ENCODE results near the gene NEUROD2.

DNA sequence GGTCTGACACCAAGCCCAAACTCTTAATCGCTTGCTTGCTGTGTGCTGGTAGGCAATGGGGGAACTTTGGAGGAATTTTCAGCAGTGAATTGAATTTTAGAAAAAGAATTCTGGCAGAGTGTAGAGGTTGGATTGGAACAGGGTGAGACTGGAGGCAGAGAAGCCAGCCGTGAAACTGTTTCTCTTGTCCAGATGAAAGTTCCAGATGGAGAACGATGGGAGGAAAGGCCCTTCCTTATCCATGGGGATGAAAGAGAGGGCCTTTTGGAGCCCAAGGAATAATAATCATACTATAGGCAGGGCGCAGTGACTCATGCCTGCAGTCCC lies 26.0 kb downstream of the NEUROD2 start:
- TF ChIP-seq, protein P1, sequence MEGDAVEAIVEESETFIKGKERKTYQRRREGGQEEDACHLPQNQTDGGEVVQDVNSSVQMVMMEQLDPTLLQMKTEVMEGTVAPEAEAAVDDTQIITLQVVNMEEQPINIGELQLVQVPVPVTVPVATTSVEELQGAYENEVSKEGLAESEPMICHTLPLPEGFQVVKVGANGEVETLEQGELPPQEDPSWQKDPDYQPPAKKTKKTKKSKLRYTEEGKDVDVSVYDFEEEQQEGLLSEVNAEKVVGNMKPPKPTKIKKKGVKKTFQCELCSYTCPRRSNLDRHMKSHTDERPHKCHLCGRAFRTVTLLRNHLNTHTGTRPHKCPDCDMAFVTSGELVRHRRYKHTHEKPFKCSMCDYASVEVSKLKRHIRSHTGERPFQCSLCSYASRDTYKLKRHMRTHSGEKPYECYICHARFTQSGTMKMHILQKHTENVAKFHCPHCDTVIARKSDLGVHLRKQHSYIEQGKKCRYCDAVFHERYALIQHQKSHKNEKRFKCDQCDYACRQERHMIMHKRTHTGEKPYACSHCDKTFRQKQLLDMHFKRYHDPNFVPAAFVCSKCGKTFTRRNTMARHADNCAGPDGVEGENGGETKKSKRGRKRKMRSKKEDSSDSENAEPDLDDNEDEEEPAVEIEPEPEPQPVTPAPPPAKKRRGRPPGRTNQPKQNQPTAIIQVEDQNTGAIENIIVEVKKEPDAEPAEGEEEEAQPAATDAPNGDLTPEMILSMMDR (IDR thresholded peaks at IDR 0.05; ENCODE audit: control extremely low read depth in 1 of 3, insufficient read depth in 1 of 3, low read depth in 1 of 3, low read length in 3 of 3), result no peak
- TF ChIP-seq YY1 (IDR thresholded peaks at IDR 0.05; ENCODE audit: low read depth, low read length) (no peak), POLR2AphosphoS5 (IDR thresholded peaks at IDR 0.05; ENCODE audit: low read depth, low read length) (no peak), EP300 (IDR thresholded peaks at IDR 0.05; ENCODE audit: borderline replicate concordance in 1 of 2, low read depth in 2 of 2, low read length in 2 of 2) (no peak), POLR2A (IDR thresholded peaks at IDR 0.05; ENCODE audit: control extremely low read depth in 1 of 2, low read depth in 2 of 2, low read length in 2 of 2) (no peak), SP1 (IDR thresholded peaks at IDR 0.05; ENCODE audit: low read depth, low read length) (no peak), GTF2F1 (IDR thresholded peaks at IDR 0.05; ENCODE audit: borderline replicate concordance, low read depth, low read length) (no peak), JUN (IDR thresholded peaks at IDR 0.05; ENCODE audit: low read depth, low read length) (no peak), EZH2 (IDR thresholded peaks at IDR 0.05; ENCODE audit: low read depth, low read length, severe bottlenecking) (no peak), SIX5 (IDR thresholded peaks at IDR 0.05; ENCODE audit: low read depth, low read length) (no peak)
